MCF 10A (cell line): ENCODE data around the gene RPS19. TPM values are rescaled to one million over a fixed set of nuclear protein-coding genes. Genes with fewer than 3 reads are reported as not detected.

Experiments used
- BruUV-seq: library from RNA; stranded (reverse); fragments of 400-500 nt; replicated peaks from 2 replicates; lab custom pipeline; 2021; lab: Mats Ljungman, UMichigan
- CTCF ChIA-PET: fragments of 300-600 bp; sonication (Branson Sonifier 250); formaldehyde crosslinking; extraction: SDS; loops from one replicate; lab custom pipeline; 2021; ENCODE audit warnings: antibody characterized with exemption, inconsistent platforms; lab: Yijun Ruan, JAX
- POLR2A ChIA-PET: fragments of 300-600, 350-650 bp; sonication (Branson Sonifier 250); formaldehyde crosslinking; extraction: SDS; loops from one replicate; lab custom pipeline; 2020; ENCODE audit warnings: antibody characterized with exemption, inconsistent platforms; lab: Yijun Ruan, JAX
- DNase-seq: peaks from one replicate; pipeline ENCODE4 v3.0.0-alpha.2; 2018; ENCODE audit not compliant: unreplicated experiment
- H3K27ac Mint-ChIP-seq: one replicate; pipeline ENCODE4 v1.8.0; 2022; ENCODE audit warnings: mild to moderate bottlenecking, low read depth, mixed read lengths; ENCODE audit not compliant: unreplicated experiment
- H3K27me3 Mint-ChIP-seq: one replicate; pipeline ENCODE4 v1.8.0; 2022; ENCODE audit warnings: mixed read lengths; ENCODE audit not compliant: insufficient read depth, unreplicated experiment
- H3K36me3 Mint-ChIP-seq: one replicate; pipeline ENCODE4 v1.8.0; 2022; ENCODE audit warnings: mild to moderate bottlenecking, moderate library complexity, mixed read lengths; ENCODE audit not compliant: insufficient read depth, unreplicated experiment
- H3K4me1 Mint-ChIP-seq: one replicate; pipeline ENCODE4 v1.8.0; 2022; ENCODE audit warnings: mixed read lengths; ENCODE audit not compliant: insufficient read depth, unreplicated experiment
- H3K4me3 Mint-ChIP-seq: one replicate; pipeline ENCODE4 v1.8.0; 2022; ENCODE audit warnings: mild to moderate bottlenecking, moderate library complexity, mixed read lengths; ENCODE audit not compliant: unreplicated experiment
- H3K9me3 Mint-ChIP-seq: one replicate; pipeline ENCODE4 v1.8.0; 2022; ENCODE audit warnings: mixed read lengths; ENCODE audit not compliant: unreplicated experiment
- intact Hi-C: fragments of 100-400 bp; cut with micrococcal nuclease; formaldehyde crosslinking; loops from 2 replicates; pipeline ENCODE4 v1.14.1; 2022
- total RNA-seq: library from RNA; stranded (reverse); gene quantifications from 2 replicates; pipeline ENCODE4 v1.2.3, GENCODE V29; 2022
- TF ChIP-seq, protein P1 (sequence below): fragments of 200-600 bp; IDR thresholded peaks from one replicate; pipeline ENCODE4 v1.8.0; 2022; ENCODE audit warnings: antibody characterized with exemption, mild to moderate bottlenecking; ENCODE audit not compliant: unreplicated experiment

Gene RPS19
- total RNA-seq, 1 experiment from 2014 or later, result 3,060 TPM

DNA sequence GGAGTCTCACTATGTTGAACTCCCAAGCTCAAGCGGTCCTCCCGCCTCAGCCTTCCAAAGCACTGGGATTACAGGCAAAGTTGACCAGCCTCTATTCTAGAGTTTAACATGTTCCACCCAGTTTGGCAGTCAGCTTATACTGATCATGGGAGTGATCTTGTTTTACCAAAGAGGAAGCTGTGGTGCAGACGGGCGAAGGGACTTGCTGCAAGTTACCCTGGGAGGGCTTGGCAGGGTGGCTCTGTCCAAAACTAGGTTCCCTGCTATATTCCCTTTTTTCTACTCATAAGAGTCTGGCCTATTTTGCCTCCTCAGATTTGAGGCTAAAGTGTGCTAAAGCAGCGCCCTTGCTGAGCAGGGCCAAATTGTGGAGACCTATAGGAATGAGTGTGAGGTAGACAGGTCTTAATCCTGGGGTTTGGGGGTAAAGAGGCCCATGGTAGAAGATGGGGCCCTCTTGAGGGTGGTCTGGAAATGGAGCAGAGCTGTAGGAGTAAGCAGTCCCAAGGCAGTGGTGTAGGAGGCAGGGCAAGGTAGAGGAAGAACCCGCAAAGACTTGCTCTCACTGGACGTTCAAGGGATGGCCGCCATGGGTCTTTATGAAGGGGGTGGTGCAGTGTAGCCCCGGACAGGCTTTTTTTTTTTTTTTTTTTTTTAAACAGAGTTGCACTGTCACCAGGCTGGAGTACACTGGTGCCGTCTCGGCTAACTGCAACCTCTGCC lies 3.3 kb downstream of the RPS19 start:
- Mint-ChIP-seq H3K27me3 (no peaks in the 10 kb centered on the region), H3K4me3 (peak overlapping the region; percentile 82), H3K4me1 (peaks cover 28% of the 10 kb centered on the region), H3K36me3 (peaks cover 84% of the 10 kb centered on the region), H3K9me3 (no peaks in the 10 kb centered on the region), H3K27ac (no peak overlapping the region)
- POLR2A ChIA-PET, result interaction anchor here (0.6 to 7.7 kb wide), 3 partner anchors 10 to 804 kb away, joined by 3 to 134 read pairs (median 125); partner anchors contain the start of genes ARHGEF1 and CD79A
- TF ChIP-seq, protein P1, sequence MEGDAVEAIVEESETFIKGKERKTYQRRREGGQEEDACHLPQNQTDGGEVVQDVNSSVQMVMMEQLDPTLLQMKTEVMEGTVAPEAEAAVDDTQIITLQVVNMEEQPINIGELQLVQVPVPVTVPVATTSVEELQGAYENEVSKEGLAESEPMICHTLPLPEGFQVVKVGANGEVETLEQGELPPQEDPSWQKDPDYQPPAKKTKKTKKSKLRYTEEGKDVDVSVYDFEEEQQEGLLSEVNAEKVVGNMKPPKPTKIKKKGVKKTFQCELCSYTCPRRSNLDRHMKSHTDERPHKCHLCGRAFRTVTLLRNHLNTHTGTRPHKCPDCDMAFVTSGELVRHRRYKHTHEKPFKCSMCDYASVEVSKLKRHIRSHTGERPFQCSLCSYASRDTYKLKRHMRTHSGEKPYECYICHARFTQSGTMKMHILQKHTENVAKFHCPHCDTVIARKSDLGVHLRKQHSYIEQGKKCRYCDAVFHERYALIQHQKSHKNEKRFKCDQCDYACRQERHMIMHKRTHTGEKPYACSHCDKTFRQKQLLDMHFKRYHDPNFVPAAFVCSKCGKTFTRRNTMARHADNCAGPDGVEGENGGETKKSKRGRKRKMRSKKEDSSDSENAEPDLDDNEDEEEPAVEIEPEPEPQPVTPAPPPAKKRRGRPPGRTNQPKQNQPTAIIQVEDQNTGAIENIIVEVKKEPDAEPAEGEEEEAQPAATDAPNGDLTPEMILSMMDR, result no peak
- DNase-seq, result no peak
- no TSS peak for BruUV-seq
- intact Hi-C loops, result no loop called here
- CTCF ChIA-PET, result interaction anchor here (0.7 to 6.2 kb wide), 3 partner anchors 9 to 598 kb away, joined by 3 to 32 read pairs (median 3); no protein-coding TSS in a partner anchor

DNA sequence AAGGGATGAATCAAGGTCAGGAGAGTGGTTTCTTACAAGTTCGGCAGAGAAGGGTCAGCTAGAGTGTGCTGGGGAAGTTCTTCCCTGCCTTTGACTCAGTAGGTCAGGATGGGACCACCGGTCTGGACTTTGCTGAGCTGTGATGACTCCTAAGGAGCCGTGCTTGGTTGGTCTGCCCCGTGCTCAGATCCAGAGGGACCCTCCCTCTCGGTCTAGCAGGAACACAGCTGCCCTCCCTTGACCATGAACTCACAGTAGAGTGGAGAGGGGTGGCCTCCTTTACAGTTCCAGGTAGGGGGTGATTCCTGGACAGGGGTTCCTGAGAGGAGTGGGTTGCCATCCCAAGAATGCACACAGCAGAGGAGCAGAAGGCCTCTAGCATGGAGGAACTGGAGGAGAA lies 4.3 kb downstream of the RPS19 start:
- no TSS peak for BruUV-seq
- Mint-ChIP-seq H3K27me3 (no peaks in the 10 kb centered on the region), H3K4me3 (peak overlapping the region; percentile 32), H3K27ac (no peak overlapping the region), H3K36me3 (peaks cover 94% of the 10 kb centered on the region), H3K9me3 (no peaks in the 10 kb centered on the region), H3K4me1 (peaks cover 28% of the 10 kb centered on the region)
- TF ChIP-seq, protein P1, result no peak
- ChIA-PET POLR2A (interaction anchor here (6.6 to 7.7 kb wide), 2 partner anchors 9 to 21 kb away, joined by 125 to 134 read pairs; partner anchors contain the start of genes ARHGEF1 and CD79A), CTCF (interaction anchor here (0.6 to 0.7 kb wide), 2 partner anchors 9 to 10 kb away, joined by 3 read pairs; no protein-coding TSS in a partner anchor)
- intact Hi-C loops, result no loop called here
- DNase-seq, result no peak

DNA sequence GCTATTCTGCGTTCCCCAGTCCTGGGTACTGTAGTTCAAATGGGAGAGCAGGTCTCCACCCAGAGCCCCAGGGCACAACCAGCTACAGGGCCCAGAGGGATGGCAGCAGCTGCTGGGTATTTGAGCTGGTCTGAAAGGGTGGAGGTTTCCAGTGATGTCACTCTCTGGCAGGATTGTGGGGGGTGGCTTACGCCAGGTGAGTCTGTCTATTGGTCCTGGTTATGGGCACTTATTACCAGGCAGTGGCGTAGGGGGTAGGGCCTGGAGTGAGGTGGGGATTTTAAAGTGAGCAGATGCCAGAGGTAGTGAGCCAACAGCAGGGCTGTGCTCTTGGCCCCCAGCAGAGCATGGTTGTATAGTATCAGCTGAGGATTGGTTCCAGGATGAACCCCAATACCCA lies 6.2 kb downstream of the RPS19 start:
- no TSS peak for BruUV-seq
- no peaks in the 10 kb centered on the region for H3K9me3 Mint-ChIP-seq
- no peak overlapping the region for H3K4me3 Mint-ChIP-seq
- ChIA-PET CTCF (interaction anchor here (0.7 to 1.0 kb wide), 2 partner anchors 30 to 168 kb away, joined by 4 to 6 read pairs; no protein-coding TSS in a partner anchor), POLR2A (interaction anchor here (0.6 to 7.7 kb wide), 3 partner anchors 8 to 1164 kb away, joined by 3 to 125 read pairs (median 3); partner anchors contain the start of gene ARHGEF1)
- TF ChIP-seq, protein P1, result no peak
- H3K4me1 Mint-ChIP-seq, result peaks cover 28% of the 10 kb centered on the region
- peaks cover 100% of the 10 kb centered on the region for H3K36me3 Mint-ChIP-seq
- intact Hi-C loops, result no loop called here
- no peak for DNase-seq
- no peaks in the 10 kb centered on the region for H3K27me3 Mint-ChIP-seq
- peak overlapping the region; percentile 61 for H3K27ac Mint-ChIP-seq
